DOHH2 (cell line): ENCODE results near the gene ZBTB7C.

Experiments
- H3F3A ChIP-seq: fragments of 200-600 bp; sonication (generic), shearing (Covaris generic); 2 replicates; pipeline ENCODE4 v1.6.0; 2016; ENCODE audit warnings: antibody characterized with exemption, mild to moderate bottlenecking; ENCODE audit not compliant: control insufficient read depth, insufficient read depth
- H3K27ac ChIP-seq: fragments of 200-600 bp; sonication (generic); 2 replicates; pipeline ENCODE4 v1.5.1; 2014; ENCODE audit warnings: low read depth, mild to moderate bottlenecking, low read length, moderate library complexity
- H3K27me3 ChIP-seq: fragments of 200-600 bp; sonication (generic); 2 replicates; pipeline ENCODE4 v1.6.1; 2014; ENCODE audit warnings: mild to moderate bottlenecking, low read length, mixed read lengths; ENCODE audit not compliant: control insufficient read depth
- H3K36me3 ChIP-seq: fragments of 200-600 bp; sonication (generic); 2 replicates; pipeline ENCODE4 v1.6.1; 2014; ENCODE audit warnings: mild to moderate bottlenecking, low read length, moderate library complexity, mixed read lengths; ENCODE audit not compliant: control insufficient read depth
- H3K4me1 ChIP-seq: fragments of 200-600 bp; sonication (generic); 2 replicates; pipeline ENCODE4 v1.6.1; 2014; ENCODE audit warnings: mild to moderate bottlenecking, low read length, mixed read lengths; ENCODE audit not compliant: control insufficient read depth
- H3K4me2 ChIP-seq: fragments of 200-600 bp; sonication (generic); 2 replicates; pipeline ENCODE4 v1.6.0; 2014; ENCODE audit warnings: mild to moderate bottlenecking, low read length, moderate library complexity
- H3K4me3 ChIP-seq: fragments of 200-600 bp; sonication (generic); 2 replicates; pipeline ENCODE4 v1.5.1; 2014; ENCODE audit warnings: mild to moderate bottlenecking, low read length, mixed read lengths
- H3K79me2 ChIP-seq: fragments of 200-600 bp; sonication (generic); 2 replicates; pipeline ENCODE4 v1.6.1; 2014; ENCODE audit warnings: mild to moderate bottlenecking, low read length, mixed read lengths; ENCODE audit not compliant: control insufficient read depth
- H3K9me2 ChIP-seq: fragments of 200-600 bp; sonication (generic); replicated peaks from 2 replicates; pipeline ENCODE4 v1.6.1; 2014; ENCODE audit warnings: mild to moderate bottlenecking, low read length, mixed read lengths; ENCODE audit not compliant: control insufficient read depth
- H3K9me3 ChIP-seq: fragments of 200-600 bp; sonication (generic); 2 replicates; pipeline ENCODE4 v1.6.1; 2014; ENCODE audit warnings: antibody characterized with exemption, low read length, mixed read lengths; ENCODE audit not compliant: control insufficient read depth, insufficient read depth
- H4K20me1 ChIP-seq: fragments of 200-600 bp; sonication (generic); 2 replicates; pipeline ENCODE4 v1.6.0; 2014; ENCODE audit warnings: low read depth, mild to moderate bottlenecking, antibody characterized with exemption, low read length, moderate library complexity; ENCODE audit not compliant: control insufficient read depth, insufficient read depth
- CTCF ChIP-seq: fragments of 200-600 bp; sonication (generic); IDR thresholded peaks from one replicate; pipeline ENCODE4 v1.5.1; 2014; ENCODE audit warnings: antibody characterized with exemption, mild to moderate bottlenecking, low read depth, low read length; ENCODE audit not compliant: poor library complexity, severe bottlenecking
- EZH2phosphoT487 ChIP-seq: fragments of 200-600 bp; sonication (generic); IDR thresholded peaks from 2 replicates; pipeline ENCODE4 v1.6.1; 2017; ENCODE audit warnings: borderline replicate concordance, mild to moderate bottlenecking, antibody characterized with exemption, low read length, moderate library complexity, mixed read lengths

ZBTB7C gene

GRCh38 chr18:48422947-48423378, 13.8 kb upstream of the ZBTB7C start:
- H3K9me3 ChIP-seq: no peaks in the 10 kb centered on the region
- H3K9me2 ChIP-seq: no peaks in the 10 kb centered on the region
- TF ChIP-seq CTCF (no peak), EZH2phosphoT487 (no peak)
- H3K4me2 ChIP-seq: no peak overlapping the region
- no peak overlapping the region for H3K27ac ChIP-seq
- H3K27me3 ChIP-seq: 0 out of 2 replicates have a peak, but pooled peaks cover 2% of the 10 kb centered on the region
- H3K36me3 ChIP-seq: no peaks in the 10 kb centered on the region
- peaks cover 16% of the 10 kb centered on the region for H3K4me1 ChIP-seq
- H3K4me3 ChIP-seq: no peak overlapping the region
- H3F3A ChIP-seq: no peaks in the 10 kb centered on the region
- no peaks in the 10 kb centered on the region for H4K20me1 ChIP-seq
- H3K79me2 ChIP-seq: no peaks in the 10 kb centered on the region

- Histone ChIP-seq H3K27ac (no peak overlapping the region), H3K4me3 (no peak overlapping the region; the same call in 1 of the 2 replicates), H3K79me2 (no peaks in the 10 kb centered on the region), H3K9me3 (no peaks in the 10 kb centered on the region), H3K9me2 (no peaks in the 10 kb centered on the region), H3K4me1 (peaks cover 16% of the 10 kb centered on the region), H4K20me1 (no peaks in the 10 kb centered on the region), H3K36me3 (no peaks in the 10 kb centered on the region), H3K27me3 (peaks cover 9% of the 10 kb centered on the region; the same call in 1 of the 2 replicates), H3K4me2 (peak overlapping the region; percentile 39), H3F3A (no peaks in the 10 kb centered on the region)
- TF ChIP-seq EZH2phosphoT487 (no peak), CTCF (peak; percentile 31)
Observed at GRCh38 chr18:48419277-48420022, 10.3 kb upstream of the ZBTB7C start.

GRCh38 chr18:48418539-48419276, 9.5 kb upstream of the ZBTB7C start:
- peaks cover 7% of the 10 kb centered on the region; the same call in 1 of the 2 replicates for H3K27me3 ChIP-seq
- TF ChIP-seq EZH2phosphoT487 (no peak), CTCF (no peak)
- H3K27ac ChIP-seq: no peak overlapping the region
- no peaks in the 10 kb centered on the region for H4K20me1 ChIP-seq
- no peak overlapping the region for H3K4me3 ChIP-seq
- no peaks in the 10 kb centered on the region for H3F3A ChIP-seq
- no peaks in the 10 kb centered on the region for H3K36me3 ChIP-seq
- H3K9me3 ChIP-seq: no peaks in the 10 kb centered on the region
- H3K4me2 ChIP-seq: no peak overlapping the region
- H3K79me2 ChIP-seq: no peaks in the 10 kb centered on the region
- H3K4me1 ChIP-seq: peaks cover 16% of the 10 kb centered on the region
- no peaks in the 10 kb centered on the region for H3K9me2 ChIP-seq
